Uterus (tissue), 2 donors: ENCODE measurements around the gene NXN.

Experiments
- CTCF ChIP-seq, 4 experiments: fragments of 200-600 bp in 2 of 4; fragments of 450-650 bp in 2 of 4; sonication (generic) in 2 of 4; IDR thresholded peaks; one replicate each; pipeline ENCODE4 v1.5.1; 2016 to 2019; ENCODE audit warnings: antibody characterized with exemption in 4 of 4, mild to moderate bottlenecking in 2 of 4, moderate library complexity in 1 of 4
- POLR2A ChIP-seq, 2 donors: fragments of 450-650 bp; IDR thresholded peaks; one replicate each; pipeline ENCODE4 v1.6.1; 2016; ENCODE audit warnings: antibody characterized with exemption in 2 of 2, mild to moderate bottlenecking in 1 of 2, moderate library complexity in 1 of 2

- TF ChIP-seq CTCF (IDR thresholded peaks at IDR 0.05) (no peak), POLR2A (IDR thresholded peaks at IDR 0.05) (no peak)
Measured at GRCh38 chr17:812638-813204, 166.9 kb downstream of the NXN start.
